GM19324 (cell line): ENCODE data around the gene ABCD1.
"Not testable (repeated sequence)": the region's sequence is repeated elsewhere in the genome, so short reads cannot be mapped to it uniquely, and the experiment has no call there.

ENCODE experiments used
- ATAC-seq: cut with Tn5 transposase; IDR thresholded peaks from one replicate; pipeline ENCODE4 v1.9.1; 2021; ENCODE audit warnings: mild to moderate bottlenecking, moderate library complexity; ENCODE audit not compliant: unreplicated experiment, low FRiP score

ABCD1 gene

GRCh38 chrX:153731117-153731844 lies 6.6 kb downstream of the ABCD1 start:
- ATAC-seq, result no peak

GRCh38 chrX:153731845-153732215 lies 7.2 kb downstream of the ABCD1 start:
- no peak for ATAC-seq

- ATAC-seq, result no peak
Observed at GRCh38 chrX:153732401-153732800, 7.7 kb downstream of the ABCD1 start.

- no peak for ATAC-seq
Observed at GRCh38 chrX:153733651-153734240, 9.1 kb downstream of the ABCD1 start.

- ATAC-seq, result no peak
Observed at GRCh38 chrX:153734871-153735270, 10.2 kb downstream of the ABCD1 start.

GRCh38 chrX:153735274-153735673 lies 10.6 kb downstream of the ABCD1 start:
- ATAC-seq, result no peak

GRCh38 chrX:153736071-153736820 lies 11.6 kb downstream of the ABCD1 start:
- no peak for ATAC-seq

- ATAC-seq, result no peak
Observed at GRCh38 chrX:153736871-153737441, 12.3 kb downstream of the ABCD1 start.

- no peak for ATAC-seq
Observed at GRCh38 chrX:153738056-153738605, 13.5 kb downstream of the ABCD1 start.

- ATAC-seq, result no peak
Observed at GRCh38 chrX:153739754-153740486, 15.3 kb downstream of the ABCD1 start.

- no peak for ATAC-seq
Observed at GRCh38 chrX:153740631-153741222, 16.1 kb downstream of the ABCD1 start.

GRCh38 chrX:153741446-153741845 lies 16.8 kb downstream of the ABCD1 start:
- no peak for ATAC-seq

GRCh38 chrX:153742111-153742510 lies 17.5 kb downstream of the ABCD1 start:
- not testable (repeated sequence) for ATAC-seq

- not testable (repeated sequence) for ATAC-seq
Observed at GRCh38 chrX:153742796-153743467, 18.3 kb downstream of the ABCD1 start.

- ATAC-seq, result not testable (repeated sequence)
Observed at GRCh38 chrX:153743468-153744209, 19.0 kb downstream of the ABCD1 start.

GRCh38 chrX:153744210-153745066 lies 19.8 kb downstream of the ABCD1 start:
- ATAC-seq, result no peak

GRCh38 chrX:153745067-153745433 lies 20.4 kb downstream of the ABCD1 start:
- ATAC-seq, result not testable (repeated sequence)

- ATAC-seq, result no peak
Observed at GRCh38 chrX:153746359-153746758, 21.7 kb downstream of the ABCD1 start.
